Fibroblast of skin of left biceps (primary cell): ENCODE measurements around the gene GRID2IP.
"Not testable (repeated sequence)": the region's sequence is repeated elsewhere in the genome, so short reads cannot be mapped to it uniquely, and the experiment has no call there.

Experiments used
- DNase-seq, 2 experiments: peaks; one replicate each; pipeline ENCODE4 v3.0.0-alpha.2; 2013; ENCODE audit warnings: low read depth in 2 of 2

The GRID2IP gene

DNA sequence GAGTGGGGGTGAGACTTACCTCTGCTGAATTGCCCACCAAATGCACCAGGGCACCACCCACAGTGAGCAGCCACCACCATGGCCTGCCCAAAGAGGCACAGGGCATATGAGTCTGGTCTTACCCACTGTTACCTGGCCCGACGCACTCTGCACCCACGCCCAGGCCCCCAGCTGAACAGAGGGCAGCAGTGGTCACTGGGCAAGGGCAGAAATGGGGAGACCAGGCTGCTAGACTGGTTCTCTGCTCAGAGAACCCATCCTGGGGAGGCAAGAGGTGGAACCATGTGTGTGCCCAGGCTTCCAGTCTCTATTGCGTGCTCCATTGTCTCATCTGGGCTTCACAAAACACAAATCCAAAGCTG, 64.1 kb downstream of the GRID2IP start:
- no peak for DNase-seq

- no peak for DNase-seq
These were observed 64.7 kb downstream of the GRID2IP start for GRCh38 chr7:6486438-6487183.

DNA sequence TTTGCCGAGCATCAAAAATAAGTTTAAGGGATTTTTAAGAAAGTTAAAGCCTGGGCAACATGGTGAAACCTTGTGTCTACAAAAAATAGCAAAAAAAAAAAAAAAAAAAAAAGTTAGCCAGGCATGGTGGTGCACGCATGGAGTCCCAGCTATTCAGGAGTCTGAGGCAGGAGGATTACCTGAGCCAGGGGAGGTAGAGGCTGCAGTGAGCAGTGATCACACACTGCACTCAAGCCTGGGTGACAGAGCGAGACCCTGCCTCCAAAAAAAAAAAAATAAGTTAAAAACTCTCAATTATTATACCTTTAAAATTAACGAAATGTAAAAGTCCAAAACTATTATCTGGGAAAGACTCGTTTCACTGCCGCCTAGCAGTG, 68.5 kb downstream of the GRID2IP start:
- no peak for DNase-seq

DNA sequence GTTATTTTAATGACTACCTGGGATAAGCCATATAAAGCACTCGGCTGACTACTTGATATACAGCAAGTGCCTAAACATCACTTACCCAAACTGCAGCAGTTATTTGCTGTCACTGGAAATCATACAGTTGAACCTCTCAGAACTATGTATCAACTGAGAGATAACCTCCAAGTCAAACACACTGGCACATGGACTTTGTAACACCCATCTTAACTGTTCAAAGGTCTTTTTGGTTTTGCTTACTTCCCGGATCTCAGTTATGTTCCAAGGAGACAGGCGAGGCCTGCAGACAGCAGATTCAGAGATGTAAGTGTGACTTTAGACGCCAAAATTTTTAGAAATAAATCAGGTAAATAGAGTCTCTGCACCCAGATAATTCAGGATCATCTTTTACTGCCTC, 69.0 kb downstream of the GRID2IP start:
- DNase-seq, result no peak

GRCh38 chr7:6481445-6481844, 69.8 kb downstream of the GRID2IP start:
- no peak for DNase-seq

DNA sequence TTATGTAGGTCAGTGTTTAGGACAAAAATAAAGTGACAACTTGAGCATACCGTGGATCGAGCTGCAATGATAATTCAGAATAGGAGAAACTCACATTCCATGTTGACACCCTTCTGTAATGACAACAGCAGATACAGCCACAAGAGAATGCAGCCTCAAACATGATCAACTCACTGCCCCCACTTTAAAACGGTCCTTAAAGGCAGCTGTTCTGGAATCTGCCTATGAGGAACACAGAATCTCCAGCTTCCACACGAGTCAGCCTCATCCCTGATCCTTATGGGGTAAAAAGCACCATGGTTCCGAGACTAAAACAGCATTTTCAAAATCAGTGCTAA, 71.0 kb downstream of the GRID2IP start:
- DNase-seq, result no peak

- no peak for DNase-seq
These were observed 72.2 kb downstream of the GRID2IP start for GRCh38 chr7:6479067-6479466.

- DNase-seq, result no peak
These were observed 73.1 kb downstream of the GRID2IP start for GRCh38 chr7:6478186-6478585.

- no peak for DNase-seq
These were observed 74.0 kb downstream of the GRID2IP start for GRCh38 chr7:6477318-6477660.

DNA sequence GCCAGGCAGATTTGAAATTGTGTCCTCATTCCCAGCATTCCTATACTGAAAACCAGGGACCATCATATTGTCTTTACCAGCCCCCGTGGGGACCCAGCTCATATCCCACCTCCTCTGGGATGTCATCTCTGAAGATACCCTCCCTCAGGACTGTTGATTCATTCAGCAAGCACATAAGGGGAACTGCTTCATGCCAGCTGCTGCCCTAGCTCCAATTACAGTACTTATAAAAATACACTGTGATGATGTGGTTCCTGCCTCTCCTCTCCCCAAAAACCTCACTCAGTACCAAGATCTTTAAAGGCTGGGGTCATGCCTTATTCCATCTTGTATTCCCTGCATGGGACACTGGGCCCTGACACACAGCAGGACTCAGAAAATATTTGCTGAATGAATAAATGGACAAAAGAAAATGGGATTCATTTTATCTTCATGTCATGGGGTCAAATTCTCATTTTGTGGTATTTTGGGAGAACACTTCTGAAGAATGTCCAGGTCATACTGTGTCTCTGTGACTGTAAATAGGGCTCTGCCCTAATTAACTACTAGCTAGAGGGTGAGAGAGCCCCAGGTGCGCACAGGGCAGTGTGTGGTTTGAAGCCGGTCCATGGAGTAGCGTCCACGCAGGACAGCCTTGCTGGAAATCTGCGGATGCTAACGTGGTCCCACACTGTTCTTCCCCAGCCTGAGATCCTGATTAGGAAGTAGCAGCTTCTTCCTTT, 74.5 kb downstream of the GRID2IP start:
- no peak for DNase-seq

DNA sequence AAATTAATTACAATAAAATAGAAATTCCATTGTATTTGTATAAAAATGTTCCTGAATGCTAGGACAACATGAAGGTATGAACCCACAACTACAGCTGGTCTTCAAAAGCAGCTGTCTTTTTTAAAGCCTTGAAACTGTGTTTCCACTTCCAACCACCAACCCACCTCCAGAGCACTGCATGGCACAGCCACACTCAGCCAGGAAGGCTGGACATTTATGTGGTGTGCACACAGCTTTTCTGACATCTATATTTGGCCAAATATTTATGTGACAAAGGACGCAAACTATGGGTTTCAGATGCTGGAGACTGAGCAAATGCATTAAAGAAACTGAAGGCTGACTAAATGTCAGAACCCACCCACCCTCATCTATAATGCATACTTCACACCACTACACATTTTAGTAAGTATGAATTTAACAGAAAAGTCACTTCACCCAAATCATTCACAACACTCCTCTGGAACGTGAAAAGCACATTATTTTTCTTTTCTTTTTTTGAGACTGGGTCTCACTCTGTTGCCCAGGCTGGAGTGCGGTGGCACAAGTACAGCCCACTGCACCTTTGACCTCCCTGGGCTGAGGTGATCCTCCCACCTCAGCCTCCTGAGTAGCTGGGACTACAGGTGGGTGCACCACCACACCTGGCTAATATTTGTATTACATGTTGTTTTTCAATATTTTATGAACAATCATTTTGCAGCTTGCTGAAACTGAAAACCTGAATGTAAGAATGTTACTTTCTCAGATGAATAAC, 75.7 kb downstream of the GRID2IP start:
- DNase-seq, result no peak

DNA sequence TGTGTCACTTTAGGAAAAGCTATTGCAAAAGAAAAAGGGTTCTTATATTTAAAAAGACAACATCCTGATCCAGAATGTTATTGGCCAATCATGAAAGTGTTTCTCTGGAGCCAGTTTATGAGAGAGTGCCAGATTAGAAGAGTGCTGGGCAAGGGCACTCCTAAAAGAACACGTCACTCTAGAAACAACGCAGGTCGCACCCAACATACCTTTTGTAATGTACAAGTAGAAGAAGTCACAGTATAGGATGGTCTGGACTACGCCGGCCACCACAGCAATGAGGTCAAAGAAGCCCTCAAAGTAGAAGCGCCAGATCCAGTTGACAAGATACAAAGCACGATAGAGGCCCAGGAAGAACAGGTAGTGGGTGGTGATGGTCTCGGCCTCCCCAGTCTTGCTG, 85.4 kb downstream of the GRID2IP start:
- no peak for DNase-seq

DNA sequence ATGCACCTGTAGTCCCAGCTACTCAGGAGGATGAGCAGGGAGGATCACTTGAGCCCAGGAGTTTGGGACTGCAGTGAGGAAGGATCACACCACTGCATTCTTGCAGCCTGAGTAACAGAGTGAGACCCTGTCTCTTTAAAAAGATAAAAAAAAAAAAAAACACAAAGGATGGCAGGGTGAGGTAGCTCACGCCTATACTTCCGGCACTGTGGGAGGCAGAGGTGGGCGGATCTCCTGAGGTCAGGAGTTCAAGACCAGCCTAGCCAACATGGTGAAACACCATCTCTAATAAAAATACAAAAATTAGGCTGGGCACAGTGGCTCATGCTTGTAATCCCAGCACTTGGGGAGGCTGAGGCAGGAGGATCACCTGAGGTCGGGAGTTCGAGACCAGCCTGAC, 87.7 kb downstream of the GRID2IP start:
- not testable (repeated sequence) for DNase-seq

DNA sequence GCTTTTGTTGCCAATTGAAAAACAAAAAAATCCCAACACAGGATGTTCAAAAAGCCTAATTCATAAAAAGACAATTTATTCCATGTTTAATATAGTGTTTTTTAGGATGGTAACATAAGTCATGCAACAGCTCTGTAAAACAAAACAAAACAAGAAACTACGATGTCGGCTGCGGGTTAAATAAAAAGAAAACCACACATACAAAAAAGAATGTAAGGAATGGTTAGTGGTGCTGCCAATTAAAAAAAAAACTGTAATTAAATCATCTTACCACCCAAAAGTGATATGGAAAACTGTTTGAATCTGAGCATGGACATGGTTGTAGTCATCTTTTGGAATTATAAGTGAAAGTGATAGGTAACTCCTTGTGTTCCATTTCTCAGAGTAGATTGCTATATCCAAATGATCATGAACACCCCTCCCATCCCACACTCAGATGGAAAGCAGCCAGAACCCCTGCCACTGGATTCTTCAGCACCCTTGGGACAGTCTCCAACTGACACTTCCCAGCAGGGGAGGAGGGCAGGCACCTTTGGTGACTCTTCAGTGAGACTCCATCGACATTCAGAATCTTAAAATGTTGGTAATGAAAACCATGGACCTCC, 89.2 kb downstream of the GRID2IP start:
- no peak for DNase-seq

- no peak for DNase-seq
These were observed 90.2 kb downstream of the GRID2IP start for GRCh38 chr7:6460990-6461584.

- DNase-seq, result no peak
These were observed 91.0 kb downstream of the GRID2IP start for GRCh38 chr7:6460303-6460702.

GRCh38 chr7:6458676-6459075, 92.6 kb downstream of the GRID2IP start:
- DNase-seq, result not testable (repeated sequence)

- DNase-seq, result no peak
These were observed 97.5 kb downstream of the GRID2IP start for GRCh38 chr7:6453734-6454133.

DNA sequence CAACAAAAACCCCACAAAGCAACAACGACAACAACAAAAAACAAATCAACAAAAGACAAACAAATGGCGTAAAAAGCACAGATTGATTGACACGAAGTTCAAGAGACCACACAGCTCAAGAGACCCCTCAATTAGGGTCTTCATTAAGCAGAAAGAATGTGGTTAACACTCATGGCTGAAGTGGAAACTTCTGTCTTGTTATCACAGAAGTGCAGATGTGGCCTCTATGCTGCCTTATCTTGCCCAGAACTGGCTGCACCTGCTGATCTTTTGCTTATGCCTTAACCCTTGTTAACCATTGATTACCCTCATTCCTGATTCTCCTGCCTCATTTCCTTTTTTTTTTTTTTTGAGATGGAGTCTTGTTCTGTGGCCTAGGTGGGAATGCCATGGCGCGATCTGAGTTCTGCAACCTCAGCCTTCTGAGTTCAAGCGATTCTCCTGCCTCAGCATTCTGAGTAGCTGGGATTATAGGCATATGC, 100.0 kb downstream of the GRID2IP start:
- no peak for DNase-seq

GRCh38 chr7:6450591-6450990, 100.7 kb downstream of the GRID2IP start:
- DNase-seq, result not testable (repeated sequence)

- not testable (repeated sequence) for DNase-seq
These were observed 101.4 kb downstream of the GRID2IP start for GRCh38 chr7:6449884-6450283.

GRCh38 chr7:6448943-6449543, 102.2 kb downstream of the GRID2IP start:
- DNase-seq, result no peak
